Measurements from ENCODE around the gene PLXDC2. TPM values are rescaled to one million over a fixed set of nuclear protein-coding genes. Genes with fewer than 3 reads are reported as not detected.

The PLXDC2 gene
- total and polyA plus RNA-seq, 2 donors (not counting 1 experiment from before 2014, with no cell fraction given): 4.2 to 5.1 TPM

DNA sequence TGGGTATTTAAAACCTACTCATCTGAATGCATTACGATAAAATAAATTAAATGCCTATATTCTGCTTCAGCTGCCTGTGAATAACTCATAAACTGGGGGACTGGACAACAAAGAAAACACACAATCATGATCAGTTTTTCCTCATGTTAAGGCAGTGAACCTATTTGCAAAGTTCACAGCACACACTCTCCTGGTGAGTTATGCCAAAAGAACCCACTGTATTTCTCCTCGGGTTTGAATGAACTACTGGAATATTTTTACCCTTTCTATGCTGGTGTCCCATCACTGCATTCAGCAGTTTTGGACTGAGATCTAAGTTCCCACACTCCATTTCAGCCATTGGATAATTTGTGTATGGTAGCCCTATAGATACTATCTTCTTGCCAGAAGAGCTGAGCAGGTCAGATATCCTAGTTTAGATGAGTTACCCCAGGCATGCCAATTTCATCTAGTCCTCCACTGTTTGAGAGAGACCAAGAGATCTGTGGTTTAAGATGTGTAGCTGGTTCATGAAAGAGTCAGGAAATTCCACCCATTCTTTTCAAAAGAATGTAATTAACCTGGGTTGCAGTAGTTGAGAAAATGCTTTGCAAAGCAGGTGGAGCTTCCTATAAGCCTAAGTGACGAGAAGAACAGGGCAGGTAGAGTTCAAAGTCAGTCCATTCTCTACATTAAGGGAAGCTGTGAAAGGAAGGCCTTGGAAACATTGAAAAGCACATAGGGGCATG, 101.7 kb downstream of the PLXDC2 start:
- Histone ChIP-seq H4K20me1 (ENCODE audit: control insufficient read depth, extremely low read depth, insufficient read depth, low read length) (no peaks in the 10 kb centered on the region), H3K9ac (ENCODE audit: insufficient read depth, low read length) (no peak overlapping the region), H3K4me1 (ENCODE audit: control insufficient read depth, extremely low read depth, insufficient read depth, low read length) (peaks cover 2% of the 10 kb centered on the region), H3K4me3 (replicated peaks in 1 of 4; ENCODE audit: control extremely low read depth in 1 of 4, insufficient read depth in 1 of 4, low read depth in 3 of 4, low read length in 4 of 4) (no peak overlapping the region), H3K27me3 (ENCODE audit: control insufficient read depth, insufficient read depth, low read length) (no peaks in the 10 kb centered on the region), H2AFZ (ENCODE audit: low read length) (no peak overlapping the region), H3K4me2 (ENCODE audit: extremely low read depth, insufficient read depth, low read length) (no peak overlapping the region), H3K36me3 (ENCODE audit: control insufficient read depth, insufficient read depth, low read length) (no peaks in the 10 kb centered on the region), H3K9me3 (ENCODE audit: control insufficient read depth, insufficient read depth, low read depth, low read length) (no peaks in the 10 kb centered on the region), H3K79me2 (ENCODE audit: control insufficient read depth, insufficient read depth, low read length) (no peaks in the 10 kb centered on the region), H3K27ac (ENCODE audit: insufficient read depth, low read length) (no peak overlapping the region)
- DNase-seq (ENCODE audit: low read depth in 2 of 2): peak in 1 of 2 donors; percentile 79
- TF ChIP-seq CTCF (conservative IDR thresholded peaks at IDR 0.05 in 1 of 2, IDR thresholded peaks at IDR 0.05 in 1 of 2; ENCODE audit: low read depth in 1 of 2, low read length in 2 of 2) (no peak), EZH2 (IDR thresholded peaks at IDR 0.05; ENCODE audit: low read length, missing control alignments) (no peak)

GRCh38 chr10:19918794-19919193, 102.6 kb downstream of the PLXDC2 start:
- Histone ChIP-seq H3K79me2 (ENCODE audit: control insufficient read depth, insufficient read depth, low read length) (no peaks in the 10 kb centered on the region), H3K9me3 (ENCODE audit: control insufficient read depth, insufficient read depth, low read depth, low read length) (no peaks in the 10 kb centered on the region), H3K36me3 (ENCODE audit: control insufficient read depth, insufficient read depth, low read length) (no peaks in the 10 kb centered on the region), H2AFZ (ENCODE audit: low read length) (no peak overlapping the region), H3K27me3 (ENCODE audit: control insufficient read depth, insufficient read depth, low read length) (no peaks in the 10 kb centered on the region), H3K9ac (ENCODE audit: insufficient read depth, low read length) (no peak overlapping the region), H3K27ac (ENCODE audit: insufficient read depth, low read length) (no peak overlapping the region), H4K20me1 (ENCODE audit: control insufficient read depth, extremely low read depth, insufficient read depth, low read length) (no peaks in the 10 kb centered on the region), H3K4me1 (ENCODE audit: control insufficient read depth, extremely low read depth, insufficient read depth, low read length) (peaks cover 2% of the 10 kb centered on the region), H3K4me2 (ENCODE audit: extremely low read depth, insufficient read depth, low read length) (no peak overlapping the region), H3K4me3 (replicated peaks in 1 of 4; ENCODE audit: control extremely low read depth in 1 of 4, insufficient read depth in 1 of 4, low read depth in 3 of 4, low read length in 4 of 4) (no peak overlapping the region)
- no peak for TF ChIP-seq EZH2 (IDR thresholded peaks at IDR 0.05; ENCODE audit: low read length, missing control alignments)
- no peak for TF ChIP-seq CTCF (conservative IDR thresholded peaks at IDR 0.05 in 1 of 2, IDR thresholded peaks at IDR 0.05 in 1 of 2; ENCODE audit: low read depth in 1 of 2, low read length in 2 of 2)
- peak; percentile 75 to 78 for DNase-seq (ENCODE audit: low read depth in 2 of 2)

GRCh38 chr10:19919671-19920070, 103.4 kb downstream of the PLXDC2 start:
- TF ChIP-seq CTCF (conservative IDR thresholded peaks at IDR 0.05 in 1 of 2, IDR thresholded peaks at IDR 0.05 in 1 of 2; ENCODE audit: low read depth in 1 of 2, low read length in 2 of 2): no peak
- no peak overlapping the region for H3K4me3 ChIP-seq (replicated peaks in 1 of 4; ENCODE audit: control extremely low read depth in 1 of 4, insufficient read depth in 1 of 4, low read depth in 3 of 4, low read length in 4 of 4)
- H3K79me2 ChIP-seq (ENCODE audit: control insufficient read depth, insufficient read depth, low read length): no peaks in the 10 kb centered on the region
- no peak for DNase-seq (ENCODE audit: low read depth in 2 of 2)
- H3K4me2 ChIP-seq (ENCODE audit: extremely low read depth, insufficient read depth, low read length): no peak overlapping the region
- H3K27me3 ChIP-seq (ENCODE audit: control insufficient read depth, insufficient read depth, low read length): no peaks in the 10 kb centered on the region
- no peaks in the 10 kb centered on the region for H3K9me3 ChIP-seq (ENCODE audit: control insufficient read depth, insufficient read depth, low read depth, low read length)
- peaks cover 2% of the 10 kb centered on the region for H3K4me1 ChIP-seq (ENCODE audit: control insufficient read depth, extremely low read depth, insufficient read depth, low read length)
- no peak overlapping the region for H3K9ac ChIP-seq (ENCODE audit: insufficient read depth, low read length)
- no peaks in the 10 kb centered on the region for H4K20me1 ChIP-seq (ENCODE audit: control insufficient read depth, extremely low read depth, insufficient read depth, low read length)
- no peak overlapping the region for H2AFZ ChIP-seq (ENCODE audit: low read length)
- no peak overlapping the region for H3K27ac ChIP-seq (ENCODE audit: insufficient read depth, low read length)
- H3K36me3 ChIP-seq (ENCODE audit: control insufficient read depth, insufficient read depth, low read length): no peaks in the 10 kb centered on the region
